Uterus (tissue), 4 donors: ENCODE data around the gene SLC43A3. TPM values are rescaled to one million over a fixed set of nuclear protein-coding genes. Genes with fewer than 3 reads are reported as not detected.

ENCODE experiments used
- DNase-seq, 2 donors: peaks; one replicate each; pipeline ENCODE4 v3.0.0-alpha.2; 2019 to 2020
- H3K27ac ChIP-seq, 2 donors: fragments of 200-600 bp; sonication (generic); 1 replicate in 1 of 2; 2 replicates in 1 of 2; pipeline ENCODE4 v1.5.1; 2016 to 2018
- H3K27me3 ChIP-seq, 2 donors: fragments of 200-600 bp; sonication (generic); one replicate each; pipeline ENCODE4 v1.5.1; 2018 to 2019; ENCODE audit warnings: control low read depth in 1 of 2
- H3K36me3 ChIP-seq, 2 donors: fragments of 200-600 bp; sonication (generic); one replicate each; pipeline ENCODE4 v1.5.1; 2019; ENCODE audit warnings: control low read depth in 1 of 2
- H3K4me1 ChIP-seq, 2 donors: fragments of 200-600 bp; sonication (generic); one replicate each; pipeline ENCODE4 v1.5.1; 2018 to 2019; ENCODE audit warnings: control low read depth in 1 of 2
- H3K4me3 ChIP-seq, 2 donors: fragments of 200-600 bp; sonication (generic); 1 replicate in 1 of 2; 2 replicates in 1 of 2; pipeline ENCODE4 v1.5.1; 2018 to 2019; ENCODE audit warnings: mild to moderate bottlenecking in 1 of 2
- H3K9me3 ChIP-seq, 2 donors: fragments of 200-600 bp; sonication (generic); one replicate each; pipeline ENCODE4 v1.5.1; 2019; ENCODE audit warnings: control low read depth in 1 of 2
- CTCF ChIP-seq, 4 experiments: fragments of 200-600 bp in 2 of 4; fragments of 450-650 bp in 2 of 4; sonication (generic) in 2 of 4; IDR thresholded peaks; one replicate each; pipeline ENCODE4 v1.5.1; 2016 to 2019; ENCODE audit warnings: antibody characterized with exemption in 4 of 4, mild to moderate bottlenecking in 2 of 4, moderate library complexity in 1 of 4
- POLR2A ChIP-seq, 2 donors: fragments of 450-650 bp; IDR thresholded peaks; one replicate each; pipeline ENCODE4 v1.6.1; 2016; ENCODE audit warnings: antibody characterized with exemption in 2 of 2, mild to moderate bottlenecking in 1 of 2, moderate library complexity in 1 of 2
- intact Hi-C: fragments of 100-400 bp; cut with DNase I; formaldehyde crosslinking; loops from one replicate; pipeline ENCODE4 v1.15.1; 2023; ENCODE audit warnings: low total_unique reads
- total RNA-seq, 4 donors: library from RNA; depleted of rRNA in 3 of 4; stranded (reverse); fragments of >200 nt in 3 of 4; gene quantifications; one replicate each; pipeline versions ENCODE4 v1.1.0 to v1.2.4, GENCODE V29; 2014 to 2023
- donor health status: DM: yes; HTN: yes; CAD: no.

Gene SLC43A3
- total RNA-seq, 4 donors from 2014 or later = 44.1 to 333 (median 102) TPM

DNA sequence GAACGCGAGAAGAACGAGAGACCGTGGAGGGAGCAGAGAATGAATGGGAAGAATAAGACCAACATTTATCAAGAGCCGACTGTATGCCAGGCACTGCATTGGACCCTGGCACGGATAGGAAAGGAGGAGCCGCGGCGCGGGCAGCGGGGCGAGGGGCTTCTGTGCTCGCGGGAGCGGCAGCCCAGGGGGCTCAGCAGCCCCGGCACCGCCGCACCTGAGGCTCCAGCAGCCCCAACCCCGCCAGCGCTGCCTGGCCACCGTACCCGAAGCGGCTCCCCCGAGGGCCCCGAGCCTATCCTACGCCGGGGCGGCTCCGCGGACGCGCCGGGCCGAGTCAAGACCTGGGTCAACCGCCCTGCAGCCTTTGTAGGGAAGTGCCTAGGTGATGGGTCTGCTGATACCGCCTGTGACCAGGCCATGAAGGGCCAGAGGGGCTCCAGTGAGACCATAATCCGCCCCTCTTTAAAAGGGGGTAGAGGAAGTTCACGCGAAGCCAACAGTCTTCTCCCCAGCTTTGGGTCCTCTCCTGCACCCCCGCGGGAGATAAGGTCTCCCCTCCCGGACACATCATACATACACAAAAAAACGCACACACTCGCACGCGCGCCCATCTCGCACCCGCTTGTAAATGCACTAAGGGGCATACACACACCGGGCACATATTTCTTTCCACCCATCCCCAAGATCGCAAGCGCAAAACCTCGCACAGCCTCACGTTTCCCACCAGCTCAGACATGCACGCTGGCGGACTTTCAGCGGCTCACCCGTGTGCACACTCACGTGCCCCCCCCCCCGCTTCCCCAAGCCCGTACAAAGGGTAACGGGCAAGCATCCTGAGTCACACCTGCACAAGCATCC, 32.5 kb upstream of the SLC43A3 start:
- H3K4me1 ChIP-seq = peaks cover 0 to 26% of the 10 kb centered on the region in 2 donors
- peak overlapping the region; percentile 12 to 31 for H3K4me3 ChIP-seq
- peaks cover 7 to 19% of the 10 kb centered on the region in 2 donors for H3K27me3 ChIP-seq
- no peak overlapping the region for H3K27ac ChIP-seq
- DNase-seq = no peak
- no peaks in the 10 kb centered on the region for H3K36me3 ChIP-seq
- H3K9me3 ChIP-seq = no peaks in the 10 kb centered on the region
- no peak for TF ChIP-seq CTCF (IDR thresholded peaks at IDR 0.05)
- no peak for TF ChIP-seq POLR2A (IDR thresholded peaks at IDR 0.05)
- intact Hi-C loops = loop anchor here (5.0 kb wide), 1 partner anchor 68 kb away; no protein-coding TSS in a partner anchor

DNA sequence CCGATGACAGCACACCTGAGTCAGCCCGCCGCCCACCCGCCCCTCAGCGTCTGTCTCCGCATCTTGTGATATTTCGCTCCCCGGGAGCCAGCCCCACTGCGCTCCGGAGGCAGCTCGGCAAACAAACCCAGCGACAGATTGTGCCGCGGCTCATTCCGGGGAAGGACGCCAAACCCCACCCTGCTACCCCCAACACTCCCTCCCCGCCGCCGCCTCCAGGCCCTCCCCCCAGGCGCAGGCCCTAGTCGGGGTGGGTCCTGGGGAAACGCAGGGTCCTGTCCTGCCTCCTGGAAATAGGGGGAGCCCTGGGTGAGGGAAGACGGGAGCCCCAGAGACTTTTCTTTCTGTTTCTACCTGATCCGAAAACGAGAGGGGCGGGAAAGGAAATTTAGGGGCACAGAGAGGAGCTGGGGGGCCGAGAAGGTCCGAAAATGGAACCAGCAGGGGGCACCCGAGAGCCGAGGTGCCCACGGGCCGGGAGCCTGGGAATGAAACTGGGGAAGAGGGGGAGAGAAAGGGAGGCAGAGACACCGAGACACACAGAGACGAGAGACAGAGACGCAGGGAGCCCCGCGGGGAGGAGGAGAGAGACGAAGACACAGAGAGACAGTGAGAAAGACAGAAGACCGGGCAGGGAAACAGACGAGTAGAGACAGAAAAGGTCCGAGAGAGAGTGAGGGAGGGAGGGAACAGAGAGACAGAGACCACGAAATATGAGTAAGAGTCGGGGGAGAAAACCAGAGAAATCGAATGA, 31.7 kb upstream of the SLC43A3 start:
- Histone ChIP-seq H3K27ac (no peak overlapping the region), H3K27me3 (peaks cover 7 to 19% of the 10 kb centered on the region in 2 donors)
- intact Hi-C loops = loop anchor here (5.0 kb wide), 1 partner anchor 69 kb away; no protein-coding TSS in a partner anchor

DNA sequence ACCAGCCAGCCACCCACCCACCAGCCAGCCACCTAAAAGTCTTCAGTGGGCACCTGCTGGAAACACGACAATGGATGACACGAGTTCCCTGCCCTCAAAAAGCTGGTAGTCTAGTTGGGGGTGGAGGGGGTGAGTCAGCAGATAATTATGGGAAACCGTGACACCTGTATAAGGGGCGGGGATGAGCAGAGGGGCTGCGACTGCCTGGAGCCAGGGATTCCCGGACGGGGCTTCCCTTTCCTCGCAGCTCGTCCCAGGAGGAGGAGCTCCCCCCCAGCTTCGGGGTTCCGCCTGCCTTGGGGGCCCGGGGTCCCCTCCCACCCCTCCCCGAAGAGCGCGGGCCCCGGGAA, 31.1 kb upstream of the SLC43A3 start:
- Histone ChIP-seq H3K27me3 (peaks cover 7 to 19% of the 10 kb centered on the region in 2 donors), H3K4me1 (peaks cover 0 to 26% of the 10 kb centered on the region in 2 donors), H3K27ac (no peak overlapping the region), H3K36me3 (no peaks in the 10 kb centered on the region), H3K4me3 (peak overlapping the region; percentile 12 to 31), H3K9me3 (no peaks in the 10 kb centered on the region)
- intact Hi-C loops = loop anchor here (5.0 kb wide), 1 partner anchor 69 kb away; no protein-coding TSS in a partner anchor
- DNase-seq = no peak
- TF ChIP-seq CTCF (IDR thresholded peaks at IDR 0.05) (no peak), POLR2A (IDR thresholded peaks at IDR 0.05) (no peak)

More for the DNA sequence above, 31.7 kb upstream of the SLC43A3 start:
- no peaks in the 10 kb centered on the region for H3K36me3 ChIP-seq
- H3K4me3 ChIP-seq = peak overlapping the region; percentile 12 to 31
- peaks cover 0 to 26% of the 10 kb centered on the region in 2 donors for H3K4me1 ChIP-seq
- no peak for TF ChIP-seq POLR2A (IDR thresholded peaks at IDR 0.05)
- peak; percentile 48 to 81 (median 58) for TF ChIP-seq CTCF (IDR thresholded peaks at IDR 0.05)
- peak in 1 of 2 donors; percentile 49 for DNase-seq
- no peaks in the 10 kb centered on the region for H3K9me3 ChIP-seq

GRCh38 chr11:57457643-57458023, 30.7 kb upstream of the SLC43A3 start:
- TF ChIP-seq CTCF (IDR thresholded peaks at IDR 0.05) (no peak), POLR2A (IDR thresholded peaks at IDR 0.05) (no peak)
- H3K4me3 ChIP-seq = no peak overlapping the region
- no peak for DNase-seq
- intact Hi-C loops = loop anchor here (5.0 kb wide), 1 partner anchor 70 kb away; no protein-coding TSS in a partner anchor
- peaks cover 7 to 19% of the 10 kb centered on the region in 2 donors for H3K27me3 ChIP-seq
- H3K4me1 ChIP-seq = peaks cover 0 to 26% of the 10 kb centered on the region in 2 donors
- no peaks in the 10 kb centered on the region for H3K9me3 ChIP-seq
- H3K36me3 ChIP-seq = no peaks in the 10 kb centered on the region
- no peak overlapping the region for H3K27ac ChIP-seq
